ENCODE data around the gene FOXN3.

GRCh38 chr14:89288114-89288513, 128.9 kb downstream of the FOXN3 start:
- TF ChIP-seq CTCF (IDR thresholded peaks at IDR 0.05), result no peak
- TF ChIP-seq ZFX (IDR thresholded peaks at IDR 0.05; ENCODE audit: borderline replicate concordance), result no peak

All from 22Rv1 (cell line).